Mononuclear cell (primary cell): Measurements from ENCODE around the gene HES7. TPM values are rescaled to one million over a fixed set of nuclear protein-coding genes. Genes with fewer than 3 reads are reported as not detected.
"Not testable (repeated sequence)": the region's sequence is repeated elsewhere in the genome, so short reads cannot be mapped to it uniquely, and the experiment has no call there.

ENCODE experiments used
- H3K27me3 ChIP-seq: 2 replicates; pipeline ENCODE4 v1.6.0; 2011; ENCODE audit warnings: low read length, control low read depth; ENCODE audit not compliant: insufficient read depth
- H3K4me1 ChIP-seq: 2 replicates; pipeline ENCODE4 v1.5.1; 2011; ENCODE audit warnings: mild to moderate bottlenecking, low read length, control low read depth; ENCODE audit not compliant: insufficient read depth
- H3K4me3 ChIP-seq: 2 replicates; pipeline ENCODE4 v1.5.1; 2011; ENCODE audit warnings: mild to moderate bottlenecking, low read length, moderate library complexity
- H3K9me3 ChIP-seq: 2 replicates; pipeline ENCODE4 v1.5.1; 2011; ENCODE audit warnings: low read depth, mild to moderate bottlenecking, control low read depth, low read length
- total RNA-seq: library from RNA; depleted of rRNA; stranded (reverse); fragments of >200 nt; gene quantifications from one replicate; pipeline ENCODE4 v1.2.3, GENCODE V29; 2012

Gene HES7
- total RNA-seq, 1 donor = not detected

DNA sequence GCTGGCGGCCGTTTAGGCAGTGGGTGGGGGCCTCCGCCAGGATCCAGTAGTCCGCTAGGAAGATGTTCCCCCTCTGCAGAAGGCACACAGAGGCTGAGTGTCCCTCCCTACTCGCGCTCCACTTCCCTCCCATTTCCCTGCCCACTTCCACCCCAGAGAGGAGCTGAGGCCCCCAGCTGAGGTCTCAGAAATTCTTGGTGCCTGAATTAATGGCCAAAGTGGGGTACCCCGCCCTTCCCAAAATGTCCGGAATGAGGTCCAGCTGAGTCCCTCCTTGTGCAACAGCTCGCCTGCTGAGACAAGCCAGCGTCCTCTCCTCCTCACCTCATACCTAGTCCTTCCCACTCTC, 13.5 kb downstream of the HES7 start:
- H3K4me1 ChIP-seq = peaks cover 8% of the 10 kb centered on the region
- H3K4me3 ChIP-seq = no peak overlapping the region
- no peaks in the 10 kb centered on the region for H3K9me3 ChIP-seq
- peaks cover 26% of the 10 kb centered on the region for H3K27me3 ChIP-seq

DNA sequence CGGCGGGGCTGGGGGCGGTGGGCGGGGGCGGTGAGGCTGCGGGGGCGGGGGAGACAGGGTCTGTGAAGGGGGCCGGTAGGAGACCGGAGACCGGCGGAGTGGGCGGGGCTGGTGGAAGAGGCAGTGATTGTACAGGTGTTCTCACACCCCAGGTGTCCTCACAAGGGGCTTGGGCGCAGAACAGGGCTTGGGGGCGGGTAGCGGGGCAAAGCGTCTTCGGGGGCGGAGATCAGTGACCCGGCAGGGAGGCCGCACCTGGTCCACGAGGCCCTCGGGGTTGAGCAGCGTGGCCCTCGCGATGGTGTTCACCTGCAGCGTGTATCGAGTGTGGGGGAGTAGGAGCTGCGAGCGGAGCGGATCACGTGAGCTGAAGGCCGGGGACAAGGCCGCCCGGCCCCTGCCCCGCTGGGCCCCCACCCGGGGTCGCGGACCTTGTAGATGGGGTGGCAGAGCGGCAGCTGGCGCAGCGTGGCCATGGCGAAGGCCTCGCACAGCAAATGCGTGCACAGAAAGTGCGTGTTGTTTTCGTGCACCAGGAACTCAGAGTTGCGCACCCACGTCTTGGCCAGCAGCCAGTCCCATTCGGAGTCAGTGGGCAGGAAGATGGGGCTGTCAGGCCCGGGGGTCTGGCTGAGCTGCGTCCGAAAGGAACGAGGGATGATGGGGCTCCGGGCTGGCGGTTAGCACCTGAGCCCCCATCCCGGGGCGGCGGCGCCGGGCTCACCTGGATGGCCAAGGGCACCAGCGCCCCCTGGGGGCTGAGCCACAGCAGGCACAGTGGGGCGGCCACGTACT, 14.0 kb downstream of the HES7 start:
- no peaks in the 10 kb centered on the region for H3K9me3 ChIP-seq
- H3K4me1 ChIP-seq = peaks cover 8% of the 10 kb centered on the region
- peaks cover 20% of the 10 kb centered on the region for H3K27me3 ChIP-seq
- peak overlapping the region; percentile 19 for H3K4me3 ChIP-seq

DNA sequence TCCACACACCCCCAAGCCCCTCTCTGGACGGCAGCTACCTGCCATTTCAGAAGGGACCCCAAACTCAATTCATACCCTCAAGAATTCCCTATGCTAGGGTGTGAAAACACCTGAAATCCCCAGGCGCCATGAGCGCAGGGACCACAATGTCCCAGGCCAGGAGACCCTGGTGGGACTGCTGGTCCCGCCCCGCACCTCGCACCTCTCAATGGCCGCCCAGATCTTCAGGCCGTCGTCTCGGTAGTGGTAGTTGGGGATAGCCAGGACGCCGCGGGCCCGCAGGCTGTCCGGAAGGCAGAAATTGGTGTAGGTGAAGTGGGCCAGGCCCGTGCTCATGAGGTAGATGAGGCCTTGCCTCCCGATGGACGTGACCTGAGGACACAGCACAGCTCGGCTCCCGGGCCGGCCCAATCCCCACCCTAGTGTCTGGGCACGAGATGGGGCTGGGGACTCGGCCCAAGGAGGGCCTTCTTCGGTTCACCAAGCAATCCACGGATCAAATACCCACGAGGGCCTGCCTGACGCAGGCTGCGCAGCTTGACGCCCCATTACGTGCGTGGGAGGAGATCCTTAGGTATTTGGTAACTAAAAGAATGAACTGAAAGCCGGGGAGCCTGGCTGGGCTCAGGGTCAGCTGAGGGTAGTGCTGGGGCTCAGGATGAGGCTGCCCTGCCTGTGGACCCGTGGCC, 14.8 kb downstream of the HES7 start:
- Histone ChIP-seq H3K4me3 (no peak overlapping the region), H3K4me1 (peaks cover 8% of the 10 kb centered on the region), H3K27me3 (peaks cover 14% of the 10 kb centered on the region)

DNA sequence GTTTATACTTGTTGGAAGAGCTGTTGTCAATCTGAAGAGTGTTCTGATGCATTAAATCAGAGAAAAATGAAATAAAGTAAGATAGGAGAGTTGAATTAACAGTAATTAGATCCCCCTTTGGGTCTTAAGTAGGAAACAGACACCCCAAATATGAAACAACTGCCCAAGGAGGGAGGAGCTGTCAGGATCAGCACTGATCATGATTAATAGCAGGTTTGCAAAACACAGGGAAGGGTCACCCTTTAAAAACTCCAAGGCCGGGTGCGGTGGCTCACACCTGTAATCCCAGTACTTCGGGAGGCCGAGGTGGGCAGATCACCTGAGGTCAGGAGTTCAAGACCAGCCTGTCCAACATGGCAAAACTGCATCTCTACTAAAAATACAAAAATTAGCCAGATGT, 16.9 kb downstream of the HES7 start:
- H3K4me3 ChIP-seq, H3K27me3 ChIP-seq, H3K4me1 ChIP-seq, H3K9me3 ChIP-seq: not testable (repeated sequence)

More for the DNA sequence above, 14.8 kb downstream of the HES7 start:
- no peaks in the 10 kb centered on the region for H3K9me3 ChIP-seq

DNA sequence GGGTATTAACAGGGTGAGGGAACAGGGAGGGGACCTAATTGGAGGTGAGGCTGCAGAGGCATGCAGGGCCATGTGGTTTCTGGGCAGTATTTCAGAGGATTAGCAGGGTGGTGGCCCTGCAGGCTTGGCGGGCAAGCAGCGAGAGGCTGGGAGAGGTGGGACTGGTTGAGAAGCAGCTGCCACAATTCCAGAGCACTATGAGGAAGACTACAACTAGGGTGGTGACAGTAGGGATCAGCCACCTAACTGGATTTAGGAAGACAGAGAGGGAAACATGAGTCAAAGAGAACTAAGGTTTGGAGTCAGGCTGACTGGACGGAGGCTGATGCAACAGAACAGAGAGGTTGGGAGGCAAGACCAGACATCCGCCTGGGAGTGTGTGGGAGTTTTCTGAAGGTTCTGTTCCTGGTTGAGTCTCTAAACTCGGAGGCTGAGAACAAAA, 17.9 kb downstream of the HES7 start:
- H3K4me3 ChIP-seq = no peak overlapping the region
- H3K27me3 ChIP-seq = no peaks in the 10 kb centered on the region
- peaks cover 8% of the 10 kb centered on the region for H3K4me1 ChIP-seq
- no peaks in the 10 kb centered on the region for H3K9me3 ChIP-seq

DNA sequence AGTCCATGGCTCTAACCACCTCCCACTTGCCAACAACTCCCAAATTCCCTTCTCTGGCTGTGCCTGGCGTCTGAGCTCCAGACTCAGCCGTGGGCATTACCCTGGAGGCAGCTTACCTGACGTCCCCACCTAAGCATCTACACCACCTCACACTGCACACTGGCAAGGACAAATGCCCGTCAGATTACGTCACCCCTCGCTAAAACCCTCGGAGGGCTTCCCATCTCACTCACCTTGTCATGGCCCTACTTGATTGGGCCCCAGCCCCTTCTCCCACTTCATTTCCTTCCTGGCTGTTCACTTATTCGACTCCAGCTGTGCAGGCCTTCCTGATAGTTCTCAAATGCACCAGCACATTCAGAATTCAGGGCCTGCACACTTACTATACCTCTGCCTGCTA, 19.0 kb downstream of the HES7 start:
- Histone ChIP-seq H3K4me3 (no peak overlapping the region), H3K9me3 (no peaks in the 10 kb centered on the region), H3K27me3 (no peaks in the 10 kb centered on the region), H3K4me1 (peaks cover 2% of the 10 kb centered on the region)

GRCh38 chr17:8103549-8103948, 20.4 kb downstream of the HES7 start:
- H3K4me1 ChIP-seq = no peaks in the 10 kb centered on the region
- no peaks in the 10 kb centered on the region for H3K27me3 ChIP-seq
- no peaks in the 10 kb centered on the region for H3K9me3 ChIP-seq
- H3K4me3 ChIP-seq = no peak overlapping the region

GRCh38 chr17:8101721-8102120, 22.2 kb downstream of the HES7 start:
- Histone ChIP-seq H3K9me3 (no peaks in the 10 kb centered on the region), H3K27me3 (no peaks in the 10 kb centered on the region), H3K4me3 (no peak overlapping the region), H3K4me1 (no peaks in the 10 kb centered on the region)

- no peaks in the 10 kb centered on the region for H3K27me3 ChIP-seq
- no peaks in the 10 kb centered on the region for H3K9me3 ChIP-seq
- H3K4me1 ChIP-seq = no peaks in the 10 kb centered on the region
- H3K4me3 ChIP-seq = no peak overlapping the region
Measured at GRCh38 chr17:8100763-8101162, 23.1 kb downstream of the HES7 start.

DNA sequence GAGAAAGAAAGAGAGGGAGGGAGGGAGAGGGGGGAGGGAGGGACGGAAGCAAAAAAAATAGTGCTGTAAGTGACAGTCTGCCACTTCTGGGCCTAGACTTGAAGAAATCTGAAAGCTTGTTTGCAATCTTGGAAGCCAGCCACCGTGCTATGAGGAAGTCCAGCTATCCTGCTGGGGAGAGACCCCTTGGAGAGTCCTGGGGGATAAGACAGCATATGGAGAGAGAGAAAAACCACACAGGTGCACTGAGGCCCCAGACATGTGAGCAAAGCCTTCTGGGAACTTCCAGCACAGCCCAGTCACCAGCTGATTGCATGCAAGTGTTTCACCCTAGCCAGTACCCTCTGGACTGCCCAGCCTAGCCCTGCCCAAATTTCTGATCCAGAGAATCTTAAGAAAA, 23.8 kb downstream of the HES7 start:
- Histone ChIP-seq H3K27me3 (no peaks in the 10 kb centered on the region), H3K4me1 (no peaks in the 10 kb centered on the region), H3K9me3 (no peaks in the 10 kb centered on the region), H3K4me3 (no peak overlapping the region)

DNA sequence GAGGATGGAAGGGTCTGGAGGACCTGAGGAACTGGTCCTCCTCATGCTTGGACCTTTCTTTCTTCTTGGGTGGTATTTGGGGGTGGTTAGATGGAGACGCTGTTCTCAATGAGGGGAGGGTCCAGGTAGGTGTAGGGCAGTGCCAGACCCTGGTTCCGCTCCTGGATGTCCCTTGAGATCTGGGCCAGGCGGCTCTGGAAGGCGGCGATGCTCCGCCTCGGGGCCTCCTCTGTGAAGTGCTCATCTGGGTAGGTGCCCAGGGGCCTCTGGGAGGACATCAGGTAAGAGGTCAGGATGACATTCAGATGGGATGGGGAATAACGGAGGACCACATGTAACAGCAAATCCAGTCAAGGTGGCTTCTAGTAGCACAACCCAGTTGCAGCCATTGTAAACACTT, 27.4 kb downstream of the HES7 start:
- H3K4me1 ChIP-seq = peaks cover 4% of the 10 kb centered on the region
- no peaks in the 10 kb centered on the region for H3K27me3 ChIP-seq
- H3K9me3 ChIP-seq = no peaks in the 10 kb centered on the region
- H3K4me3 ChIP-seq = no peak overlapping the region

GRCh38 chr17:8095361-8095760, 28.5 kb downstream of the HES7 start:
- Histone ChIP-seq H3K4me1 (peaks cover 9% of the 10 kb centered on the region), H3K4me3 (no peak overlapping the region), H3K27me3 (no peaks in the 10 kb centered on the region), H3K9me3 (no peaks in the 10 kb centered on the region)

GRCh38 chr17:8091033-8091687, 32.7 kb downstream of the HES7 start:
- H3K9me3 ChIP-seq = no peaks in the 10 kb centered on the region
- no peaks in the 10 kb centered on the region for H3K27me3 ChIP-seq
- no peak overlapping the region for H3K4me3 ChIP-seq
- peaks cover 9% of the 10 kb centered on the region for H3K4me1 ChIP-seq

DNA sequence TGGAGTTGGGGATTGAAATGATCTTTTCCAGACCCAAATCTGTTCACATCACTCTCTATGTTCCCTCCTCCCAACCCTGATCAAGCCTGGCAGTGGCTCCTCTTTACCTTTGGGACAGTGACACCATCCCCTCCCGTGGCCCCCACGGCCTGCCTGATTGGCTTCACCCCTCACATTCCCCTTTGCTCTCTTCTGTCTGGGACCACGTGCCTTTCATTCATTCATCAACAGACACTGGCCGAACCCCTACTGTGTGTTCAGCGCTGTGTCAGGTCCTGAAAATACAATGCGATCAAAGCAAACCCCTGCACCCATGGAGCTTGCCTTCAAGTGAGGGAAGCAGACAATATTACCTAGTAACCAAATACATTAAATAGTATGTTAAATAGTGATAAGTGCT, 34.2 kb downstream of the HES7 start:
- peaks cover 9% of the 10 kb centered on the region for H3K4me1 ChIP-seq
- no peak overlapping the region for H3K4me3 ChIP-seq
- H3K9me3 ChIP-seq = no peaks in the 10 kb centered on the region
- no peaks in the 10 kb centered on the region for H3K27me3 ChIP-seq

- Histone ChIP-seq H3K4me1 (peaks cover 4% of the 10 kb centered on the region), H3K9me3 (no peaks in the 10 kb centered on the region), H3K27me3 (no peaks in the 10 kb centered on the region), H3K4me3 (no peak overlapping the region)
Measured at GRCh38 chr17:8087952-8088230, 36.0 kb downstream of the HES7 start.
